B cell (primary cell): Measurements from ENCODE around the gene CRK. TPM values are rescaled to one million over a fixed set of nuclear protein-coding genes. Genes with fewer than 3 reads are reported as not detected.

Source experiments
- ATAC-seq: fragments of 200-7000 bp; cut with Tn5 transposase; one replicate; pipeline ENCODE4 v1.10.0; 2021; ENCODE audit warnings: low read depth, mild to moderate bottlenecking, moderate number of reproducible peaks, moderate library complexity
- CTCF ChIA-PET: fragments of 350-600 bp; sonication (Branson Sonifier 250); formaldehyde crosslinking; loops from one replicate; lab custom pipeline; 2021; ENCODE audit warnings: antibody characterized with exemption, inconsistent platforms; lab: Charles Lee
- POLR2A ChIA-PET: fragments of 350-600 bp; sonication (Branson Sonifier 250); formaldehyde crosslinking; loops from one replicate; lab custom pipeline; 2021; ENCODE audit warnings: antibody characterized with exemption; lab: Charles Lee
- DNase-seq: peaks from one replicate; pipeline ENCODE4 v3.0.0; 2013
- H2AFZ ChIP-seq: 2 replicates; pipeline ENCODE4 v1.6.1; 2012; ENCODE audit warnings: mild to moderate bottlenecking, low read depth, low read length; ENCODE audit not compliant: insufficient read depth, poor library complexity, severe bottlenecking
- H3K27ac ChIP-seq, 2 donors: 1 replicate in 1 of 2; 2 replicates in 1 of 2; pipeline ENCODE4 v1.5.1; 2012 to 2013; ENCODE audit warnings: low read length in 2 of 2, mild to moderate bottlenecking in 2 of 2, moderate library complexity in 1 of 2
- H3K27me3 ChIP-seq, 4 experiments: fragments of 200-600 bp in 1 of 4; sonication (generic) in 1 of 4; replicated peaks in 1 of 4; 1 replicate in 2 of 4; 2 replicates in 2 of 4; pipeline versions ENCODE4 v1.6.1 to v1.7.0; 2013 to 2016; ENCODE audit warnings: low read length in 3 of 4, mild to moderate bottlenecking in 2 of 4, mixed read lengths in 1 of 4, moderate library complexity in 1 of 4; ENCODE audit not compliant: insufficient read depth in 4 of 4, control insufficient read depth in 3 of 4; ENCODE audit errors: control extremely low read depth in 1 of 4
- H3K36me3 ChIP-seq, 2 experiments: replicated peaks in 1 of 2; 1 replicate in 1 of 2; 2 replicates in 1 of 2; pipeline versions ENCODE4 v1.6.1 to v1.7.1; 2013; ENCODE audit warnings: low read length in 1 of 2; ENCODE audit not compliant: insufficient read depth in 2 of 2, control insufficient read depth in 1 of 2; ENCODE audit errors: control extremely low read depth in 1 of 2, extremely low read depth in 1 of 2
- H3K4me1 ChIP-seq, 2 donors: fragments of 200-600 bp in 1 of 2; sonication (generic) in 1 of 2; 1 replicate in 1 of 2; 2 replicates in 1 of 2; pipeline versions ENCODE4 v1.5.1 to v1.6.1; 2013 to 2017; ENCODE audit warnings: low read length in 2 of 2; ENCODE audit not compliant: control insufficient read depth in 2 of 2, insufficient read depth in 2 of 2
- H3K4me2 ChIP-seq: replicated peaks from 2 replicates; pipeline ENCODE3; 2012; ENCODE audit warnings: mild to moderate bottlenecking, low read depth, low read length; ENCODE audit not compliant: poor library complexity, severe bottlenecking
- H3K4me3 ChIP-seq, 5 experiments: fragments of 200-600 bp in 1 of 5; sonication (generic) in 1 of 5; 1 replicate in 3 of 5; 2 replicates in 2 of 5; pipeline versions ENCODE4 v1.5.1 to v1.7.0; 2011 to 2016; ENCODE audit warnings: low read length in 4 of 5, mild to moderate bottlenecking in 4 of 5, low read depth in 2 of 5, control low read depth in 1 of 5, moderate library complexity in 1 of 5; ENCODE audit not compliant: insufficient read depth in 1 of 5; ENCODE audit errors: control extremely low read depth in 1 of 5, extremely low read depth in 1 of 5
- H3K79me2 ChIP-seq: fragments of 200-600 bp; sonication (generic); one replicate; pipeline ENCODE4 v1.6.0; 2016; ENCODE audit warnings: low read length; ENCODE audit not compliant: control insufficient read depth, insufficient read depth
- H3K9ac ChIP-seq: fragments of 200-600 bp; sonication (generic); 2 replicates; pipeline ENCODE4 v1.6.1; 2017; ENCODE audit warnings: mild to moderate bottlenecking, low read length, moderate library complexity
- H3K9me3 ChIP-seq, 3 donors: one replicate each; pipeline versions ENCODE4 v1.6.1 to v1.7.1; 2013; ENCODE audit warnings: low read length in 2 of 3; ENCODE audit not compliant: control insufficient read depth in 2 of 3, insufficient read depth in 1 of 3; ENCODE audit errors: control extremely low read depth in 1 of 3
- H4K20me1 ChIP-seq: 2 replicates; pipeline ENCODE4 v1.6.0; 2012; ENCODE audit warnings: mild to moderate bottlenecking, low read length; ENCODE audit not compliant: insufficient read depth, control insufficient read depth, poor library complexity, severe bottlenecking
- H3K27ac Mint-ChIP-seq: one replicate; pipeline ENCODE4 v1.8.0; 2021; ENCODE audit warnings: mixed read lengths
- H3K27me3 Mint-ChIP-seq: one replicate; pipeline ENCODE4 v1.8.0; 2021; ENCODE audit warnings: mixed read lengths
- H3K4me1 Mint-ChIP-seq: one replicate; pipeline ENCODE4 v1.8.0; 2021; ENCODE audit warnings: mixed read lengths
- H3K4me3 Mint-ChIP-seq: one replicate; pipeline ENCODE4 v1.8.0; 2021; ENCODE audit warnings: mixed read lengths
- H3K9me3 Mint-ChIP-seq: one replicate; pipeline ENCODE4 v1.8.0; 2022; ENCODE audit warnings: mixed read lengths; ENCODE audit not compliant: insufficient read depth
- EZH2 ChIP-seq: IDR thresholded peaks from 2 replicates; pipeline ENCODE4 v1.6.1; 2012; ENCODE audit warnings: borderline replicate concordance, low read depth, mild to moderate bottlenecking, moderate library complexity, low read length; ENCODE audit not compliant: insufficient read depth, poor library complexity, severe bottlenecking
- WGBS: methylation state at CpG from one replicate; pipeline ENCODE4 v1.1.5; 2013; ENCODE audit warnings: missing lambda C conversion rate; ENCODE audit not compliant: insufficient coverage; 5-methylcytosine and 5-hydroxymethylcytosine counted together
- intact Hi-C: fragments of 100-400 bp; cut with micrococcal nuclease; formaldehyde crosslinking; loops from one replicate; pipeline ENCODE4 v1.10.0; 2022
- polyA plus RNA-seq: library from polyadenylated mRNA; depleted of rRNA; stranded (reverse); fragments of >200 nt; gene quantifications from 2 replicates; pipeline ENCODE4 v1.2.3, GENCODE V29; 2012
- total RNA-seq, 2 donors: library from RNA; stranded (reverse); fragments of 120-200 nt in 1 of 2; gene quantifications; 1 replicate in 1 of 2; 2 replicates in 1 of 2; pipeline versions ENCODE4 v1.2.3 to v1.2.4, GENCODE V29; 2013 to 2022
- TF ChIP-seq, protein P1 (sequence below): fragments of 200-600 bp; IDR thresholded peaks from one replicate; pipeline ENCODE4 v1.8.0; 2022; ENCODE audit warnings: antibody characterized with exemption, mild to moderate bottlenecking

The CRK gene
- total and polyA plus RNA-seq, 2 donors (not counting 1 experiment from before 2014, with no cell fraction given), result 8.2 to 36.4 TPM

DNA sequence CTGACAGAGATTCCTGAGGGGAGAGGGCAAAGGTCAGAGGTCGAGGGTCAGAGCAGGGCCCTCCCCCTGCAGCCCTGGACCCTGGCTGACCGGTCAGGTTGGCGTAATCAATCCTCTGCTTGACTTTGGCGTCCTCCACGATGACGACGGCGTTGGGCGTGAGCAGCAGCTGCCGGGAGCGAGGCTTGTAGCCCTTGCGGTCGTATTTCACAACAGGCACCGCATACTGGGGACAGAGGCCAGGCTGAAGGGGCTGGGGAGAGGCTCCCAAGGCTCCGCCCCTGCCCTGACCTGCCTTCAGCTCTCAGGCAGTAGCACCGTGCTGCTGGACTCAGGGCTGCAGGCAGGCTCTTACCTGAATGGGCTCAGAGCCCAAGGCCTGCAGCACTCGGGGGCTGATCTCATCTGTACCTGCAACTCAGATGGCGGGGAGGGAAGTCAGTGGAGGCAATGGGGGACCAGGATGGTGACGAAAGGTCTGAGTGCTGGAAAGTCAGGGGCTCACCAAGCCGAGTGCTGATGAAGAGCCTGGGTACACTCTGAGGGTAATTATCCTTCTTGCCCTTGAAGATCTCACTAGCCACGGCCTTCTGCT is 12.0 kb upstream of the CRK start:
- CTCF ChIA-PET, result no interaction called here
- H2AFZ ChIP-seq, result no peak overlapping the region
- H4K20me1 ChIP-seq, result peaks cover 57% of the 10 kb centered on the region
- H3K9me3 Mint-ChIP-seq, result no peaks in the 10 kb centered on the region
- H3K27ac Mint-ChIP-seq, result peak overlapping the region; percentile 37
- POLR2A ChIA-PET, result no interaction called here
- intact Hi-C loops, result no loop called here
- H3K4me2 ChIP-seq, result no peak overlapping the region
- H3K36me3 ChIP-seq, result peaks cover 0 to 34% of the 10 kb centered on the region in 2 experiments
- peaks cover 0 to 4% (median 0%) of the 10 kb centered on the region in 3 donors for H3K9me3 ChIP-seq
- WGBS, result 96% methylated on average over 18 of the region's 21 CpGs
- no peak overlapping the region for H3K27ac ChIP-seq
- no peaks in the 10 kb centered on the region for H3K27me3 Mint-ChIP-seq
- peaks cover 10 to 34% of the 10 kb centered on the region in 2 donors for H3K4me1 ChIP-seq
- DNase-seq, result peak; percentile 26
- H3K27me3 ChIP-seq, result no peaks in the 10 kb centered on the region
- peaks cover 18% of the 10 kb centered on the region for H3K4me1 Mint-ChIP-seq
- no peak overlapping the region for H3K4me3 ChIP-seq
- ATAC-seq, result no peak
- H3K9ac ChIP-seq, result no peak overlapping the region
- H3K79me2 ChIP-seq, result peaks cover 15% of the 10 kb centered on the region
- H3K4me3 Mint-ChIP-seq, result no peak overlapping the region
- no peak for TF ChIP-seq EZH2
- TF ChIP-seq, protein P1, sequence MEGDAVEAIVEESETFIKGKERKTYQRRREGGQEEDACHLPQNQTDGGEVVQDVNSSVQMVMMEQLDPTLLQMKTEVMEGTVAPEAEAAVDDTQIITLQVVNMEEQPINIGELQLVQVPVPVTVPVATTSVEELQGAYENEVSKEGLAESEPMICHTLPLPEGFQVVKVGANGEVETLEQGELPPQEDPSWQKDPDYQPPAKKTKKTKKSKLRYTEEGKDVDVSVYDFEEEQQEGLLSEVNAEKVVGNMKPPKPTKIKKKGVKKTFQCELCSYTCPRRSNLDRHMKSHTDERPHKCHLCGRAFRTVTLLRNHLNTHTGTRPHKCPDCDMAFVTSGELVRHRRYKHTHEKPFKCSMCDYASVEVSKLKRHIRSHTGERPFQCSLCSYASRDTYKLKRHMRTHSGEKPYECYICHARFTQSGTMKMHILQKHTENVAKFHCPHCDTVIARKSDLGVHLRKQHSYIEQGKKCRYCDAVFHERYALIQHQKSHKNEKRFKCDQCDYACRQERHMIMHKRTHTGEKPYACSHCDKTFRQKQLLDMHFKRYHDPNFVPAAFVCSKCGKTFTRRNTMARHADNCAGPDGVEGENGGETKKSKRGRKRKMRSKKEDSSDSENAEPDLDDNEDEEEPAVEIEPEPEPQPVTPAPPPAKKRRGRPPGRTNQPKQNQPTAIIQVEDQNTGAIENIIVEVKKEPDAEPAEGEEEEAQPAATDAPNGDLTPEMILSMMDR, result no peak

GRCh38 chr17:1467258-1467657 is 11.2 kb upstream of the CRK start:
- ATAC-seq (no peak), DNase-seq (no peak)
- H3K27ac Mint-ChIP-seq, result no peak overlapping the region
- H3K9me3 Mint-ChIP-seq, result no peaks in the 10 kb centered on the region
- CTCF ChIA-PET, result no interaction called here
- H3K4me1 Mint-ChIP-seq, result peaks cover 21% of the 10 kb centered on the region
- Histone ChIP-seq H2AFZ (no peak overlapping the region), H3K4me1 (peaks cover 17 to 38% of the 10 kb centered on the region in 2 donors), H3K79me2 (peaks cover 11% of the 10 kb centered on the region), H3K9ac (no peak overlapping the region), H4K20me1 (peaks cover 58% of the 10 kb centered on the region), H3K27ac (no peak overlapping the region), H3K4me2 (no peak overlapping the region), H3K9me3 (peaks cover 0 to 8% (median 0%) of the 10 kb centered on the region in 3 donors), H3K4me3 (no peak overlapping the region), H3K27me3 (no peaks in the 10 kb centered on the region), H3K36me3 (peaks cover 0 to 34% of the 10 kb centered on the region in 2 experiments)
- 97% methylated on average over 8 of the region's 16 CpGs for WGBS
- POLR2A ChIA-PET, result no interaction called here
- H3K4me3 Mint-ChIP-seq, result no peak overlapping the region
- intact Hi-C loops, result no loop called here
- TF ChIP-seq EZH2, result no peak
- no peaks in the 10 kb centered on the region for H3K27me3 Mint-ChIP-seq
